HL-60 (cell line): ENCODE results near the gene DIP2B.

ENCODE experiments used
- CTCF ChIP-seq: IDR thresholded peaks from one replicate; pipeline ENCODE4 v1.5.1; 2011; ENCODE audit warnings: low read length, control low read depth, inconsistent platforms; ENCODE audit not compliant: insufficient read depth
- GABPA ChIP-seq: IDR thresholded peaks from 2 replicates; pipeline ENCODE4 v1.6.1; 2012; ENCODE audit warnings: low read depth
- SPI1 ChIP-seq: IDR thresholded peaks from 2 replicates; pipeline ENCODE4 v1.6.1; 2012; ENCODE audit warnings: low read depth, mild to moderate bottlenecking, borderline replicate concordance

DNA sequence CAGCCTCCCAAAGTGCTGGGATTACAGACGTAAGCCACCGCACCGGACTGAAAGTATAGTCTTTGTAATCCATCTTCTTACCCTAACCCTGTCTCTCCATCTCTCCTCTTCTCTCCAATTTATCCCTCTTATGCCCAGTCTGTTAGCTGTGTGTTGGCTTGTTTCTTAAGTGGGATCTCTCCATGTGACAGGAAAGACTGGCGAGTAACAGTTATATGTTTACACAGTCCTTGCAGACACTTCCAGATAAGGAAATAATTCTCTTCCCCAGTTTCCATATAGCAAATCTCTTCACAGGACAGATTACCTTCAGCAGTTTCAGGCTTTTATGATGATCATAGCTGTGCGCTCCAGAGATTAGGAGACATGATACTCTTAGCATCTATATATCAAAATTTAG is 16.0 kb upstream of the DIP2B start:
- TF ChIP-seq CTCF = no peak
- no peak for TF ChIP-seq GABPA
- TF ChIP-seq SPI1 = no peak
